Measurements from ENCODE around the gene FAM83G. TPM values are rescaled to one million over a fixed set of nuclear protein-coding genes. Genes with fewer than 3 reads are reported as not detected.
"Not testable (repeated sequence)": the region's sequence is repeated elsewhere in the genome, so short reads cannot be mapped to it uniquely, and the experiment has no call there.

FAM83G gene
- total RNA-seq, 1 donor from 2014 or later: 36.1 TPM

GRCh38 chr17:18928628-18929125, 75.9 kb downstream of the FAM83G start:
- Histone ChIP-seq H3K36me3 (peaks cover 0 to 30% of the 10 kb centered on the region in 2 donors), H3K27me3 (no peaks in the 10 kb centered on the region), H3K9me3 (no peaks in the 10 kb centered on the region), H3K27ac (no peak overlapping the region), H3K4me3 (no peak overlapping the region), H3K4me1 (peaks cover 6% of the 10 kb centered on the region)
- intact Hi-C loops (cut with DNase I): no loop called here
- TF ChIP-seq CTCF (IDR thresholded peaks at IDR 0.05) (no peak), POLR2AphosphoS5 (IDR thresholded peaks at IDR 0.05; ENCODE audit: insufficient read depth in 1 of 2, low read depth in 1 of 2) (no peak), POLR2A (IDR thresholded peaks at IDR 0.05) (no peak)
- no peak for DNase-seq (ENCODE audit: extremely low spot score in 2 of 2)

- intact Hi-C loops (cut with DNase I): no loop called here
- Histone ChIP-seq H3K36me3 (peaks cover 0 to 19% of the 10 kb centered on the region in 2 donors), H3K4me3 (no peak overlapping the region), H3K27me3 (no peaks in the 10 kb centered on the region), H3K9me3 (no peaks in the 10 kb centered on the region), H3K27ac (no peak overlapping the region), H3K4me1 (peaks cover 23% of the 10 kb centered on the region)
- DNase-seq (ENCODE audit: extremely low spot score in 2 of 2): no peak
- TF ChIP-seq CTCF (IDR thresholded peaks at IDR 0.05) (no peak), POLR2AphosphoS5 (IDR thresholded peaks at IDR 0.05; ENCODE audit: insufficient read depth in 1 of 2, low read depth in 1 of 2) (no peak), POLR2A (IDR thresholded peaks at IDR 0.05) (no peak)
These were observed 79.4 kb downstream of the FAM83G start for GRCh38 chr17:18925187-18925586.

- peaks cover 23% of the 10 kb centered on the region for H3K4me1 ChIP-seq
- H3K9me3 ChIP-seq; H3K36me3 ChIP-seq; H3K4me3 ChIP-seq; DNase-seq (ENCODE audit: extremely low spot score in 2 of 2); intact Hi-C loops (cut with DNase I); H3K27me3 ChIP-seq; H3K27ac ChIP-seq: not testable (repeated sequence)
These were observed 82.0 kb downstream of the FAM83G start for GRCh38 chr17:18922596-18922995.

- Histone ChIP-seq H3K27me3 (no peaks in the 10 kb centered on the region), H3K4me3 (no peak overlapping the region), H3K4me1 (peaks cover 23% of the 10 kb centered on the region), H3K9me3 (no peaks in the 10 kb centered on the region), H3K27ac (no peak overlapping the region), H3K36me3 (peaks cover 0 to under 1% of the 10 kb centered on the region in 2 donors)
- intact Hi-C loops (cut with DNase I): no loop called here
- no peak for DNase-seq (ENCODE audit: extremely low spot score in 2 of 2)
- TF ChIP-seq POLR2AphosphoS5 (IDR thresholded peaks at IDR 0.05; ENCODE audit: insufficient read depth in 1 of 2, low read depth in 1 of 2) (no peak), CTCF (IDR thresholded peaks at IDR 0.05) (no peak), POLR2A (IDR thresholded peaks at IDR 0.05) (no peak)
These were observed 82.6 kb downstream of the FAM83G start for GRCh38 chr17:18921912-18922451.

GRCh38 chr17:18921485-18921884, 83.1 kb downstream of the FAM83G start:
- Histone ChIP-seq H3K9me3 (no peaks in the 10 kb centered on the region), H3K4me3 (no peak overlapping the region), H3K36me3 (peaks cover 0 to 5% of the 10 kb centered on the region in 2 donors), H3K27ac (no peak overlapping the region), H3K27me3 (no peaks in the 10 kb centered on the region), H3K4me1 (peaks cover 23% of the 10 kb centered on the region)
- no peak for TF ChIP-seq POLR2A (IDR thresholded peaks at IDR 0.05)
- intact Hi-C loops (cut with DNase I): no loop called here
- no peak for DNase-seq (ENCODE audit: extremely low spot score in 2 of 2)

GRCh38 chr17:18920911-18921441, 83.6 kb downstream of the FAM83G start:
- H3K4me3 ChIP-seq: no peak overlapping the region
- H3K4me1 ChIP-seq: peaks cover 23% of the 10 kb centered on the region
- H3K9me3 ChIP-seq: no peaks in the 10 kb centered on the region
- TF ChIP-seq CTCF (IDR thresholded peaks at IDR 0.05) (no peak), POLR2A (IDR thresholded peaks at IDR 0.05) (no peak), POLR2AphosphoS5 (IDR thresholded peaks at IDR 0.05; ENCODE audit: insufficient read depth in 1 of 2, low read depth in 1 of 2) (no peak)
- H3K27me3 ChIP-seq: no peaks in the 10 kb centered on the region
- H3K36me3 ChIP-seq: peaks cover 0 to 5% of the 10 kb centered on the region in 2 donors
- no peak overlapping the region for H3K27ac ChIP-seq
- no peak for DNase-seq (ENCODE audit: extremely low spot score in 2 of 2)
- intact Hi-C loops (cut with DNase I): no loop called here
